ENCODE measurements around the gene RELN.

RELN gene

DNA sequence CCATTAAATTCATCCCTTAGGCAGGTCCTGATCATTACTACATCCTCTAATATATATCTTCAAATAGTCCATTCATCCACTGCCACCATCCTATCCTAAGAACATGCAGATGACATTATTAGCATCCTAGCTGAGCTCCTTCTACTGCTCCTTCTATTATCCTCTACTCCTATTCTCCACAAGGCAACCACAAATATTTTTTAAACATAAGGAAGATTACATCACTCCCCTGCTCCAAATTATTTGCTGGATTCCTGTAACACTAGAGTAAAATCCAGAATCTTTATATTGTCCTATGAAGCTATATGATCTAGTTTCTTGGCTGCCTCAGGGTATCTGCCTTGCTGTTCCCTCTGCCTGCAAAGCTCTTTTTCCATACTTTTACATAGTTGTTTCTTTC is 367.2 kb downstream of the RELN start:
- CTCF ChIA-PET = no interaction called here
- TF ChIP-seq FOXK2 (IDR thresholded peaks at IDR 0.05) (no peak), HDGF (IDR thresholded peaks at IDR 0.05; ENCODE audit: borderline replicate concordance) (no peak), ARNT (IDR thresholded peaks at IDR 0.05) (no peak), L3MBTL2 (conservative IDR thresholded peaks at IDR 0.05) (no peak), SP1 (IDR thresholded peaks at IDR 0.05) (no peak), BHLHE40 (IDR thresholded peaks at IDR 0.05; ENCODE audit: borderline replicate concordance) (no peak)
- TF ChIP-seq, protein P1, sequence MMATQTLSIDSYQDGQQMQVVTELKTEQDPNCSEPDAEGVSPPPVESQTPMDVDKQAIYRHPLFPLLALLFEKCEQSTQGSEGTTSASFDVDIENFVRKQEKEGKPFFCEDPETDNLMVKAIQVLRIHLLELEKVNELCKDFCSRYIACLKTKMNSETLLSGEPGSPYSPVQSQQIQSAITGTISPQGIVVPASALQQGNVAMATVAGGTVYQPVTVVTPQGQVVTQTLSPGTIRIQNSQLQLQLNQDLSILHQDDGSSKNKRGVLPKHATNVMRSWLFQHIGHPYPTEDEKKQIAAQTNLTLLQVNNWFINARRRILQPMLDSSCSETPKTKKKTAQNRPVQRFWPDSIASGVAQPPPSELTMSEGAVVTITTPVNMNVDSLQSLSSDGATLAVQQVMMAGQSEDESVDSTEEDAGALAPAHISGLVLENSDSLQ (IDR thresholded peaks at IDR 0.05) = no peak
- POLR2A ChIA-PET = no interaction called here
- DNase-seq (ENCODE audit: extremely low spot score) = no peak

DNA sequence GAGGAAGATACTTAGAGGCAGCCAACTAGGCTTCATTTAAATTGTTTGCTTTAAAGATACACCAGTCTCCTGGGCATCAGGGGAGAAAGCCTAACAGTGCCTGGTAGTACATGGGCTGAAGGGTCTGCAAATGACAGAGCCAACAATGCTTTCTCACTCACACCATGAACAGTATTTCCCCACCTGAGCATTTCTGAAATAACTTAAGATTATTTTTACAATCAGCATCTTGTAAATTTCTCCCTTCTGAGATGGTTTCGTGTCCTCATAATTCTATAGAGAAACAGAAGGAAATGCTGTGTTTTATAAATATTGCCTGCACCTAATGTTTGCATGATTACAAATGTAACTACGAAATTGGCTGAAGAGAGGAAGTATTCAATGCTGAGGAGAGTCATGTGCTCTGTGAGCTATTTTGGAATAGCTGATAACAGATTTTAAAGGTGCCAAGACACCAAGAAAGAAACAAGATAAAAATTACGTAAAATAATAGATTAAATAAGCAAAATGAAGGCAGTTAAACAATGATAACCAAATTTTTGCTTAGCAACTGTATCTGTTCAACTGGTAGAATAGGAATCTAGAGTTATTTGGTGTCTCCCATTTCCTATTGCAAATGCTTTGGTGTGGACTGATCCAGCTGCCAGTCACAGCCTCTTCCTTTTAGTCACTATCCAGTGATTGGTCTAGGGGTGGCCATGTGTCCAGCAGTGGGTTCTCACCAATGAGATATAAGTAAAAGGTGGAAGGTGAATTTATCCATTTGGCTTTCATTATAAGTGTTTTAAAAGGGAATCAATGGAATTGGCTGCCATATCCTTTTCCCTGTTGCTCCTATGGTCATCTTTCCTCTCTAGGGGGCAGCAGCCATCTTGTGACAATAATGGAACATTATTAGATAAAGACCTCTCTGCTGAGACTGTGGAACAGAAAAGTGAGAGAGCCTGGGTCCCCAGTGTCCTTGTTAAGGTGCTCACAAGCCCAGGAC is 375.5 kb downstream of the RELN start:
- POLR2A ChIA-PET = no interaction called here
- no peak for DNase-seq (ENCODE audit: extremely low spot score)
- TF ChIP-seq LEF1 (IDR thresholded peaks at IDR 0.05; ENCODE audit: borderline replicate concordance) (no peak), BHLHE40 (IDR thresholded peaks at IDR 0.05; ENCODE audit: borderline replicate concordance) (no peak), FOXK2 (IDR thresholded peaks at IDR 0.05) (no peak), CTBP1 (IDR thresholded peaks at IDR 0.05; ENCODE audit: borderline replicate concordance) (no peak), SUZ12 (IDR thresholded peaks at IDR 0.05) (no peak), ELF4 (IDR thresholded peaks at IDR 0.05) (no peak), ZNF384 (IDR thresholded peaks at IDR 0.05) (no peak), SP1 (IDR thresholded peaks at IDR 0.05) (no peak), HDGF (IDR thresholded peaks at IDR 0.05; ENCODE audit: borderline replicate concordance) (no peak), FOXM1 (IDR thresholded peaks at IDR 0.05; ENCODE audit: borderline replicate concordance) (no peak), FOXA1 (IDR thresholded peaks at IDR 0.05) (no peak)
- CTCF ChIA-PET = no interaction called here

DNA sequence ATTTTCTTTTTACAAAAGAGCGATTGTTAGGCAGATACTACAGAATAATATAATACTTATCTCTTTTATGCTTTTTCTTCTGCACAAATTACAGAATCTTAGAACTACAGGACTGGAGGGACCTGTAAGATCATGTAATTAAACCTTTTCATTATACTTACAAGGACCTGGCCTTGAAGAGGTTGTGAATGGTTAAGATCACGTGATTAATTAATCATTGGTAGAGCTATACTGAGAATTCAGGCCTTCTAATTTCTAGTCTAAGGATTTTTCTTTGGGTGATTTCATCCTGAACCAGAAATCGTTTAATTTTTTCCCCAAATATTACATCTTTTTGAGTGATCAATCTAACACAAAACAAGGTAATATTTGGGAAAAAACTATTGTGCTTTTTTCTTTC is 379.7 kb downstream of the RELN start:
- POLR2A ChIA-PET = no interaction called here
- no peak for TF ChIP-seq LEF1 (IDR thresholded peaks at IDR 0.05; ENCODE audit: borderline replicate concordance)
- no peak for TF ChIP-seq TARDBP (IDR thresholded peaks at IDR 0.05)
- TF ChIP-seq, protein P1 (IDR thresholded peaks at IDR 0.05) = no peak
- no peak for TF ChIP-seq ARNT (IDR thresholded peaks at IDR 0.05)
- no peak for TF ChIP-seq HDGF (IDR thresholded peaks at IDR 0.05; ENCODE audit: borderline replicate concordance)
- no peak for TF ChIP-seq BHLHE40 (IDR thresholded peaks at IDR 0.05; ENCODE audit: borderline replicate concordance)
- no peak for TF ChIP-seq ZNF384 (IDR thresholded peaks at IDR 0.05)
- TF ChIP-seq SUZ12 (IDR thresholded peaks at IDR 0.05) = no peak
- TF ChIP-seq CTBP1 (IDR thresholded peaks at IDR 0.05; ENCODE audit: borderline replicate concordance) = no peak
- TF ChIP-seq FOXK2 (IDR thresholded peaks at IDR 0.05) = no peak
- DNase-seq (ENCODE audit: extremely low spot score) = no peak
- CTCF ChIA-PET = no interaction called here

DNA sequence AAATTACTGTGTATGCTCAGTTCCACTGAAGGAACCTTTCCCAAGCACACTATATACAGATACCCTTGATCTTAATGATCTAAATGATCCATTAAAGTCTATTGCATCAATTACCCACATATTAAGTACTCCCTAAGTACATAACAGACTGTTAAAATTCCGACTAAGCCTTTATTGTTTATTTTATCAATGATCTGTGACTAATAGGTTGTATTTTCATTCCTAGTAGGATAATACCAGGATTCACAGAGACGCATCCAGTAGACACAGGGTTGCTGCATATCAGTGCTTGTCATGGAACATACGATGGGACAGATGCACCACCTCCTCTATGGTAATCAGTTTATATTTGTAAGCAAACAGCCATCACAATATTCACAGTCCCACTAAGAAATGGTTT is 383.8 kb downstream of the RELN start:
- CTCF ChIA-PET = no interaction called here
- no peak for TF ChIP-seq SP1 (IDR thresholded peaks at IDR 0.05)
- TF ChIP-seq HDGF (IDR thresholded peaks at IDR 0.05; ENCODE audit: borderline replicate concordance) = no peak
- DNase-seq (ENCODE audit: extremely low spot score) = no peak

DNA sequence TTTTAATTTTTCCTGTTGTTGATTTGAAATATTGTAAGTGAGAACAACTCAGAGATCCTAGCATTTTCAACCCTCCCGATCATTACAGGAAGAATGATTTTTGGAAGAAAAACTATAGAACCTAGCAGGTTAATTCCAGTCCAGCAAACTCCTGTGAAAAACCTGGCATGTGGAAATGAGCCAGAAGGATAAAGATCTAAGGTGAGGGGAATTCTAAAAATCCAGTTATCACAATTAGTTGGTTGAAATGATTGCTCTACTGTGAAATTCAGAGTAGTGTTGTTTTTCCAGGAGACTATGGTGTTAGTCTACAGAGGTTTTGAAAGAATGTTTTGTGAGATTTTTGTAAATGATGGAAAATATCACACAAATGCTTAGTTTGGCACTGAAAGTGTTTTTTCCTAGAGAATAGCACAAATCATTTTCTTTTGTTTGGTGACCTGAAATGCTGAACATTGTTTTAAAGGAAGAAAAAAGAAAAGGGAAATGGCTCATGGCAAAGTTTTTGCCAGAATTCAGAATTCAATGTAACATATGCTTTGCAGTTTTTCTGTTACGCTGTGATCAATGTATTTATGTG is 391.0 kb downstream of the RELN start:
- DNase-seq (ENCODE audit: extremely low spot score) = no peak
- TF ChIP-seq SP1 (IDR thresholded peaks at IDR 0.05) (no peak), FOXK2 (IDR thresholded peaks at IDR 0.05) (no peak), ARNT (IDR thresholded peaks at IDR 0.05) (no peak), NFRKB (IDR thresholded peaks at IDR 0.05) (no peak), SUZ12 (IDR thresholded peaks at IDR 0.05) (no peak), BHLHE40 (IDR thresholded peaks at IDR 0.05; ENCODE audit: borderline replicate concordance) (no peak), L3MBTL2 (conservative IDR thresholded peaks at IDR 0.05) (no peak), HDGF (IDR thresholded peaks at IDR 0.05; ENCODE audit: borderline replicate concordance) (no peak), ZNF384 (IDR thresholded peaks at IDR 0.05) (no peak), TARDBP (IDR thresholded peaks at IDR 0.05) (no peak), FOXA1 (IDR thresholded peaks at IDR 0.05) (no peak), LEF1 (IDR thresholded peaks at IDR 0.05; ENCODE audit: borderline replicate concordance) (no peak), ELF4 (IDR thresholded peaks at IDR 0.05) (no peak), CTBP1 (IDR thresholded peaks at IDR 0.05; ENCODE audit: borderline replicate concordance) (no peak)
- TF ChIP-seq, protein P1 (IDR thresholded peaks at IDR 0.05) = no peak
- CTCF ChIA-PET = no interaction called here
- POLR2A ChIA-PET = no interaction called here

More for the DNA sequence above, 383.8 kb downstream of the RELN start:
- POLR2A ChIA-PET = no interaction called here

DNA sequence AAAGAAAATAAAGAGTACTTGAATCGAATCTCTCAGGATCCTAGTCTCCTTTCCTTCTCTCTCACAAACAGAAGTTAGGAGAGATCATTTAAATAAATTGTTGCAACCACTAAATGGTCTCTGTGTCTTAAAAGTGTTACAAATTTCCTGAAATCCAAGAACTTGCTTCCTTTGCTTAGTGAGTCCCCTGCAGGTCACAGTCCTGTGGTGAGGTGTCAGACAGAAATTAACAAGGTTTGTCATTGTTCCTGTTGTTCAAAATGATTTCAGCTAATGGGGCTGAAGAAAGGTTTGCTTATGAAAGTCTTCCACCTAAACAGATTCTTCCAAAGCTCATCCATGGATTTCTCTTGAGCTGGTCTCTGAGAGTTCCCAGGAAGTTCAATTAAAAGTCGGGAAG is 391.9 kb downstream of the RELN start:
- no peak for DNase-seq (ENCODE audit: extremely low spot score)
- CTCF ChIA-PET = no interaction called here
- TF ChIP-seq ARNT (IDR thresholded peaks at IDR 0.05) (no peak), L3MBTL2 (conservative IDR thresholded peaks at IDR 0.05) (no peak), TARDBP (IDR thresholded peaks at IDR 0.05) (no peak), BHLHE40 (IDR thresholded peaks at IDR 0.05; ENCODE audit: borderline replicate concordance) (no peak), NFRKB (IDR thresholded peaks at IDR 0.05) (no peak), CTBP1 (IDR thresholded peaks at IDR 0.05; ENCODE audit: borderline replicate concordance) (no peak), LEF1 (IDR thresholded peaks at IDR 0.05; ENCODE audit: borderline replicate concordance) (no peak), ZNF384 (IDR thresholded peaks at IDR 0.05) (no peak)
- POLR2A ChIA-PET = no interaction called here

Data from HEK293T (cell line).